Activated naive CD8-positive, alpha-beta T cell (primary cell): Measurements from ENCODE around the gene TMEM62.
"Not testable (repeated sequence)": the region's sequence is repeated elsewhere in the genome, so short reads cannot be mapped to it uniquely, and the experiment has no call there.

Source experiments
- H3K27ac Mint-ChIP-seq: one replicate; pipeline ENCODE4 v1.8.0; 2021; ENCODE audit warnings: mixed read lengths
- H3K27me3 Mint-ChIP-seq: one replicate; pipeline ENCODE4 v1.8.0; 2021; ENCODE audit warnings: mixed read lengths
- H3K36me3 Mint-ChIP-seq: one replicate; pipeline ENCODE4 v1.8.0; 2021; ENCODE audit warnings: mixed read lengths
- H3K4me1 Mint-ChIP-seq: one replicate; pipeline ENCODE4 v1.8.0; 2021; ENCODE audit warnings: low read depth, mixed read lengths
- H3K4me3 Mint-ChIP-seq: one replicate; pipeline ENCODE4 v1.8.0; 2021; ENCODE audit warnings: mild to moderate bottlenecking, mixed read lengths
- H3K9me3 Mint-ChIP-seq: one replicate; pipeline ENCODE4 v1.8.0; 2021; ENCODE audit warnings: low read depth, mixed read lengths

The TMEM62 gene

DNA sequence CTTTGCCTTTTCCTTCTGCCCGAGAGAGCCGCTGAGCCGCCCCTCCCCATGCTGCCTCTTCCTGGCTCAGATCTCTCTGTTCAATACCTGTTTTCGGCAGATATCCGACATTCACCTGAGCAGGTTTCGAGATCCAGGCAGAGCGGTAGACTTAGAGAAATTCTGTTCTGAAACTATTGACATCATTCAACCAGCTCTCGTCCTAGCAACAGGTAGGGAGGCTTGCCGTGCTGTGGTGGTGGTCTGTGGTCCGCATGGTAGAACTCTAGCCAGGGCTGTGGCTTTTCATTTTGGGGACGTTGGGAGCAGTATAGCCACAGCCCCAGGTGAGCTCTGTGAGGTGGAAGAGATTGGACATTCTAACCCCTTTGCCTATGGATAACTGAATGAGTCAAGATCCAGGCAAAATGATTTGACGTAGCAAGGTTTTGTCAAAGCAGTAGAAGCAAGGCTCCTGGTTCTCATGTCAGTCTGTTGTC lies 810 bp downstream of the TMEM62 start:
- H3K27ac Mint-ChIP-seq, result peak overlapping the region; percentile 72
- H3K27me3 Mint-ChIP-seq, result peaks cover 4% of the 10 kb centered on the region
- H3K36me3 Mint-ChIP-seq, result peaks cover 6% of the 10 kb centered on the region
- H3K4me3 Mint-ChIP-seq, result peak overlapping the region; percentile 90
- peaks cover 18% of the 10 kb centered on the region for H3K4me1 Mint-ChIP-seq
- H3K9me3 Mint-ChIP-seq, result no peaks in the 10 kb centered on the region

DNA sequence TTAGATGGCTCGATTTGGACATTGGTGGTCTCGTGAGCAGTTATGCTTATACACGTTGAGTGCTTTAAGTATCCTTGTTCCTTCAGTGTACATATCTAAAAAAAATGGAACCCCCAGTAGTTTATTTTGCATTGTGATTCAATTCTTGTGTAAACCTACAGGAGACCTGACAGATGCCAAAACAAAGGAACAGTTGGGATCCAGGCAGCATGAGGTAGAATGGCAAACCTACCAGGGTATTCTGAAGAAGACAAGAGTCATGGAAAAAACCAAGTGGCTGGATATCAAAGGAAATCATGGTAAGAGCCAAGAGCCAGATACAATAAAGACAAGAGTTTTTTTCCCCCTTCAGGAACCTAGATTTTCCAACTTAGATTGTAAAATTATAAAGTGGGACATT lies 2.0 kb downstream of the TMEM62 start:
- Mint-ChIP-seq H3K27me3 (peaks cover 2% of the 10 kb centered on the region), H3K4me1 (peaks cover 18% of the 10 kb centered on the region), H3K9me3 (no peaks in the 10 kb centered on the region), H3K27ac (no peak overlapping the region), H3K4me3 (peak overlapping the region; percentile 90), H3K36me3 (peaks cover 12% of the 10 kb centered on the region)

DNA sequence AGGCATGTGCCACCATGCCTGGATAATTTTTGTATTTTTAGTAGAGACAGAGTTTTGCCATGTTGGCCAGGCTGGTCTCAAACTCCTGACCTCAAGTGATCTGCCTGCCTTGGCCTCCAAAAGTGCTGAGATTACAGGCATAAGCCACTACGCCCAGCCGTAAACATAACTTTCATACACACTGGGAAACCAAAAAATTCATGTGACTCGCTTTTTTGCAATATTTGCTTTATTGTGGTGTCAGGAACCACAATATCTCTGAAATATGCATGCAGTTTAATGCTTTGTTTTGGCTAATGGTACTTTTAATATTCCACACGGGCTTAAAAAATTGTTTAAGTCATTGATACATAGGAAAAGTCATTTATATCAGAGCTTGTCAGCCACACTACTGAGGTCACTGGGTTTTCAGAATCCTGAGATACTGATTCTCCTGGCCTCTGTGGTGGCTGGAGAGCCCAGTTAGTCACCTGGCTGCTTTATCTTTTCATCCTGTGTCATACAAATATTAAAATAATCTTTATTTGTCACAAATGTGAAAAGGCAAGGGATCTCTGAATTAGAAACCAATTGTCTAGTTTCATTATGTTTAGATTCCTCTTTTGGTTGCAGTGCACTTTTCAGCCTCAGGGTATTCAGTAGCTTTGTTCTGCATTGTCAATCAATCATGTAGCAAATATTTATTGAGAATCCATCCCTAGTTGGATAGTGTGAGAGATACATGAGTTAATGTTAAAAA lies 10.0 kb downstream of the TMEM62 start:
- peaks cover 25% of the 10 kb centered on the region for H3K36me3 Mint-ChIP-seq
- H3K27me3 Mint-ChIP-seq, result no peaks in the 10 kb centered on the region
- no peak overlapping the region for H3K27ac Mint-ChIP-seq
- peaks cover 16% of the 10 kb centered on the region for H3K4me1 Mint-ChIP-seq
- H3K9me3 Mint-ChIP-seq, result no peaks in the 10 kb centered on the region
- H3K4me3 Mint-ChIP-seq, result no peak overlapping the region

DNA sequence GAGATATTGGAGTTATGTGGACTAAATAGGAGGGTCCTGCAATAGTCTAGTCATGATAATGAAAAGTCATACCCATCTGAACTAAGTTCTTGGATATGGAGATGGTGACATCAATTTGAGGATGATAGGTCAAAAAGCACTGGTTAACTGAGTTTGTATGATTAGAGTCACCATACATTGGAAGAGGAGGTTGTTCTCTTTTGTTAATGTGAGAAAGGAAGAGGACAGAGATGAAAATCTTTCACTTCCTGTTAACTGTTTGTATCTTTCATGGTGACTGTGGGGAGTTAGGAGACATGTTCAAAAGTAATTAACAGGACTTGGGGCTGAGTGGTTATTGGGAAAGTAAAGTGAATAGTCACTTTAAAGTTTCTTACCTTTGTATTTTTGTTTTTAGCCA lies 11.1 kb downstream of the TMEM62 start:
- H3K27ac Mint-ChIP-seq, result no peak overlapping the region
- peaks cover 16% of the 10 kb centered on the region for H3K4me1 Mint-ChIP-seq
- H3K4me3 Mint-ChIP-seq, result no peak overlapping the region
- H3K27me3 Mint-ChIP-seq, result no peaks in the 10 kb centered on the region
- H3K36me3 Mint-ChIP-seq, result peaks cover 23% of the 10 kb centered on the region
- H3K9me3 Mint-ChIP-seq, result no peaks in the 10 kb centered on the region

DNA sequence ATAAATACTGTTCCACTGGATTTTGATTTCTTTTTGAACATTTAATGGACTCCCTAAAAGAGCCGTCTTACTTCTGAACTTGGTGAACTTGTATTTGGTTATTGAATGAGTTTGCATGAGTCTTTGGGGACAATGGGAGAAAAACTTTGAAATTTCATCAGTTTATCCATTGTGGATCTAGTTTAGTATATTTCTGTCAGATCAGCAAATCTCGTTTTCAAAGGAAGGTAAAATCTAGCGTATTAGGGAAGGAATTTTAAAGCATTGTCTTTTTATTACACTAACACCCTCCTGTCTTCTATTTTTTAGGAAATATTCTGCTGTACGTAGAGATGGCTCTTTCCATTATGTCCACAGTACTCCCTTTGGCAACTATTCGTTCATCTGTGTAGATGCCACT lies 12.8 kb downstream of the TMEM62 start:
- Mint-ChIP-seq H3K9me3 (no peaks in the 10 kb centered on the region), H3K27me3 (no peaks in the 10 kb centered on the region), H3K4me1 (peaks cover 16% of the 10 kb centered on the region), H3K4me3 (no peak overlapping the region), H3K36me3 (peaks cover 19% of the 10 kb centered on the region), H3K27ac (no peak overlapping the region)

DNA sequence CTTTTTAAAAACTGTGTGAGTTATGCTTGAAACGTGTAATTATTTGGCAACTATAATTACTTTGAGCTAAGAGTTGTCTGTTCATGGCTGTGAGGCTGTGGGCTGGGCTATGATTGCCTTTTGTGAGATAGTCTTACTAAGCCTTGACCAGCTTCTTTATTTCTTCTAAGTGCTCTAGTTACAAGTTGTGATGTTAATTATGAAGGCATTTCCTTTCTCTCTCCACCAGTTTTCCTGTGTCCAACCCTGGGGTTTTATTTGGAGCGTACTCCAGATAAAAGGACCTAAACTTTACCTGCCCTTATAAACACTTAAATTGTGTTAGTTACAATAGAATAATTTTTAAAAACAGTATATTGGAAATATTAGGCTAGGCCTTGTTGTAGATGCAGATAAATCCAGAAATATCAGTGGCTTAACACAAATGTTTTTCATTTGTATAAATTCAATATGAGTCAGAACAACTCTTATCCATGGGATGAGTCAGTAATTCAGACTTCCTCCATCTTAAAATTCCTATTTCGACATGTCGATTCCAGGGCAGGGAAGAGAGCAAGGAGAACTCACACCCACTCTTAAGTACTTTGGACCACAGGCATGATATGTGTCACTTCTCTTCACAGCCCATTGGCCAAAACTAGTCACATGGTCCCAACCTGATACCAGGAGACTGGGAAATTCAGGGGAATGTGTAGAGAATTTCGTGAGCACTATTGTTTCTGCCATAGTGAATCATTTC lies 17.0 kb downstream of the TMEM62 start:
- Mint-ChIP-seq H3K27me3 (no peaks in the 10 kb centered on the region), H3K36me3 (peaks cover 23% of the 10 kb centered on the region), H3K9me3 (no peaks in the 10 kb centered on the region), H3K4me1 (peaks cover 14% of the 10 kb centered on the region), H3K4me3 (no peak overlapping the region), H3K27ac (no peak overlapping the region)

DNA sequence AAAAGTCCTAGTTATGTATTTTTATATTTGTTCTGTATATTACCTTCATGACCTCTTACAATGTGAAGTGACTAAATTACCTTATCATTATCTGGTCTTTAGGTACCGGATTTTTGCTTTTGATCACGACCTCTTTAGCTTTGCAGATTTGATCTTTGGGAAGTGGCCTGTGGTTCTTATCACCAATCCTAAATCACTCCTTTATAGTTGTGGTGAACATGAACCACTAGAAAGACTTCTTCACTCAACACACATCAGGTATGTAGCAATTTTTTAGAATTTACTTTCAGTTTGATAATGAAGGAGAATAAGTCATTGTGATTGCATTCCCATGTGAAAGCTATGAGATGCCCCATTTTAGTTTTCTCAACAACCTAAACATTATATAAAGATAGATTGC lies 18.3 kb downstream of the TMEM62 start:
- Mint-ChIP-seq H3K9me3 (no peaks in the 10 kb centered on the region), H3K27ac (no peak overlapping the region), H3K4me1 (peaks cover 13% of the 10 kb centered on the region), H3K36me3 (peaks cover 19% of the 10 kb centered on the region), H3K4me3 (peak overlapping the region; percentile 63), H3K27me3 (no peaks in the 10 kb centered on the region)

DNA sequence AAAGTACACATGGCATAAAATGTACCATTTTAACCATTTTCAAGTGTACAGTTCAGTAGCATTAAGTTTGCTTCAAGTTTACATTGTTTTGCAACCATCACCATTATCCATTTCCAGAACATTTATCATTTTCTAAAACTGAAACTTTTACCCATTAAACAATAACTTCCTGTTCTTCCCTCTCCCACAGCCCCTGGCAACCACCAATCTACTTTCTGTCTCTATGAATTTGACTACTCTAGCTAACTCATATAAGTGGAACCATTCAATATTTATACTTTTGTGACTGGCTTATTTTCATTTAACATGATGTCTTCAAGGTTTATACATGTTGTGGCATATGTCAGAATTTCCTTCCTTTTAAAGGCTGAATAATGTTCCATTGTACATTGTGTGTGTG lies 19.9 kb downstream of the TMEM62 start:
- H3K27ac Mint-ChIP-seq, result no peak overlapping the region
- no peaks in the 10 kb centered on the region for H3K27me3 Mint-ChIP-seq
- H3K9me3 Mint-ChIP-seq, result no peaks in the 10 kb centered on the region
- no peak overlapping the region for H3K4me3 Mint-ChIP-seq
- H3K4me1 Mint-ChIP-seq, result peaks cover 13% of the 10 kb centered on the region
- peaks cover 21% of the 10 kb centered on the region for H3K36me3 Mint-ChIP-seq

DNA sequence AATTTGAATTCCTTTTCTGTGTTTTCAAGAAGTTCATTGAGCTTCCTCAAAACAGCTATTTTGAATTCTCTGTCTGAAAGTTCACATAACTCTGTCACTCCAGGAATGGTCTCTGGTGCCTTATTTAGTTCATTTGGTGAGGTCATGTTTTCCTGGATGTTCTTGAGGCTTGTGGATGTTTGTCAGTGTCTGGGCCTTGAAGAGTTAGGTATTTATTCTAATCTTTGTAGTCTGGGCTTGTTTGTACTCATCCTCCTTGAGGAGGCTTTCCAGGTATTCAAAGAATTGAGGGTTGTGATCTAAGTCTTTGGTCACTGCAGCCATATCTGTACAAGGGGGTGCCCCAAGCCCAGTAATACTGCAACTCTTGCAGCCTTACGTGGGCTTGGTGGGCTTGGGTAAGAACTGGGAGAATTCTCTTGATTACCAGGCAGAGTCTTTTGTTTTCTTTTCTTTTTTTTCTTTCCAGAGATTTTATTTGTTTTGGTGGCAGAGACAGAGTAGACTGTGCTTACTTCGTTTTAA lies 32.5 kb downstream of the TMEM62 start:
- Mint-ChIP-seq H3K27me3 (no peaks in the 10 kb centered on the region), H3K27ac (no peak overlapping the region), H3K4me3 (no peak overlapping the region), H3K9me3 (no peaks in the 10 kb centered on the region), H3K4me1 (no peaks in the 10 kb centered on the region), H3K36me3 (peaks cover 15% of the 10 kb centered on the region)

DNA sequence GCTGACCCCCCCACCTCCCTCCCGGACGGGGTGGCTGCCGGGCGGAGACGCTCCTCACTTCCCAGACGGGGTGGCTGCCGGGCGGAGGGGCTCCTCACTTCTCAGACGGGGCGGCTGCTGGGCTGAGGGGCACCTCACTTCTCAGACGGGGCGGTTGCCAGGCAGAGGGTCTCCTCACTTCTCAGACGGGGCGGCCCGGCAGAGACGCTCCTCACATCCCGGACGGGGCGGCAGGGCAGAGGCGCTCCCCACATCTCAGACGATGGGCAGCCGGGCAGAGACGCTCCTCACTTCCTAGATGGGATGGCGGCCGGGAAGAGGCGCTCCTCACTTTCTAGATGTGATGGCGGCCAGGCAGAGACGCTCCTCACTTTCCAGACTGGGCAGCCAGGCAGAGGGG lies 33.9 kb downstream of the TMEM62 start:
- not testable (repeated sequence) for H3K4me3 Mint-ChIP-seq, H3K9me3 Mint-ChIP-seq, H3K4me1 Mint-ChIP-seq, H3K27ac Mint-ChIP-seq, H3K27me3 Mint-ChIP-seq
- H3K36me3 Mint-ChIP-seq, result peaks cover 15% of the 10 kb centered on the region

DNA sequence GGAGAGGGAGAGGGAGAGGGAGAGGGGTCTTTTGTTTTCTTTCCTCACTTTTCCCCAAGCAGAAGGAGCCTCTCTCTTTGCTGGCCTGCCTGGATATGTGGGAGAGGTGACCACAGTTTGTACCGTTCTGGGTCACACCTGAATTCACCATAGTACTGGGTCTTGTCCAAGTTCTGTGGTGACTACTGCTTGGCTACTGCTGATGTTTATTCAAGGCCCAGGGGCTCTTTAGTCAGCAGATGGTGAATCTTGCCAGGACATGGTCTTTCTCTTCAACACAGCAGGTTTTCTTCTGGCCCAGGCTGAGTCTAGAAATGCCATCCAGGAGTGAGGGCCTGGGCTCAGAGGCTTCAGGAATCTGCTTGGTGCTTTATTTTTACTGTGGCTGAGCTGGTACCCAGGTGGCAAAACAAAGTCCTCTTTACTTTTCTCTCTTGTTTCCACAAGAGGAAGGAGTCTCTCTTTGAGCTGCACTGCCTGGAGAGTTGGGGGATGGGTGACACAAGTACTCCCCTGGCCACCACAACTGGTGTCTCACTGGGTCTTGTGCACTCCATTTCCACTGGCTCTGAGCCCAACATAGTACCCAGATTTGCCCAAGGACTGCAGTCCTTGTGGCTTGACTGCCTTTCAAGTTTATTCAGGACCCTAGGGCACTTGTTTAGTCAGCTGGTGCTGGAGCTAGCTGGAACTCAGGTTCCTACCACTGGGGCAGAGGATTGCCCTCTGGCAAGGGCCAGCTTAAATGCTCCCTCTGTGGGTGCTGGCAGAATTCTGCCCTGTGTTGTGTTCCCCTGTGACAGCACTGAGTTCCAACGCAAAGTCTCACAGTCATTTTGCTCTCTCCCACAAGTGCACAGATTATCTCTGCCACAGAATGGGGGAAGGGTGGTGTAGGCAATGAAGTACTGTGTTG lies 35.1 kb downstream of the TMEM62 start:
- Mint-ChIP-seq H3K27me3 (no peaks in the 10 kb centered on the region), H3K9me3 (no peaks in the 10 kb centered on the region), H3K4me1 (no peaks in the 10 kb centered on the region), H3K27ac (no peak overlapping the region), H3K4me3 (no peak overlapping the region), H3K36me3 (peaks cover 20% of the 10 kb centered on the region)

DNA sequence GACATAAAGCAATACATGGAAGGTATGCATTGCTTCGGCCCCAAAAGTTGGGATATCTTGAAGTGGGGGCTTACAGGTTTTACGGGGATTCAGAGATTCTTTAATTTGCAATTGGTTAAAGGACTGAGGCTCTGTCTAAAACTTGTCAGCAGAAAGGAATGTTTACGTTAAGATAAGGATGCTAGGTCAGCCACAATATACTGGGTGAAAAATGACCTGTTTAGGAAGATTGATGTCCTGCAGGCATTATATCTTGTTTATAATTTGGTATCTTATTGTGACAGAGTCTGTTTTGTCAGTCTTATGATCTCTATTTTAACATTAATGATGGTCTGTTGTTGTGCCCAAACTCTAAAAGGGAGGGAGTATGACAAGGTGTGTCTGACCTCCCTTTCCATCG lies 36.5 kb downstream of the TMEM62 start:
- Mint-ChIP-seq H3K36me3 (peaks cover 18% of the 10 kb centered on the region), H3K27me3 (no peaks in the 10 kb centered on the region), H3K27ac (no peak overlapping the region), H3K4me1 (no peaks in the 10 kb centered on the region), H3K4me3 (no peak overlapping the region), H3K9me3 (no peaks in the 10 kb centered on the region)

DNA sequence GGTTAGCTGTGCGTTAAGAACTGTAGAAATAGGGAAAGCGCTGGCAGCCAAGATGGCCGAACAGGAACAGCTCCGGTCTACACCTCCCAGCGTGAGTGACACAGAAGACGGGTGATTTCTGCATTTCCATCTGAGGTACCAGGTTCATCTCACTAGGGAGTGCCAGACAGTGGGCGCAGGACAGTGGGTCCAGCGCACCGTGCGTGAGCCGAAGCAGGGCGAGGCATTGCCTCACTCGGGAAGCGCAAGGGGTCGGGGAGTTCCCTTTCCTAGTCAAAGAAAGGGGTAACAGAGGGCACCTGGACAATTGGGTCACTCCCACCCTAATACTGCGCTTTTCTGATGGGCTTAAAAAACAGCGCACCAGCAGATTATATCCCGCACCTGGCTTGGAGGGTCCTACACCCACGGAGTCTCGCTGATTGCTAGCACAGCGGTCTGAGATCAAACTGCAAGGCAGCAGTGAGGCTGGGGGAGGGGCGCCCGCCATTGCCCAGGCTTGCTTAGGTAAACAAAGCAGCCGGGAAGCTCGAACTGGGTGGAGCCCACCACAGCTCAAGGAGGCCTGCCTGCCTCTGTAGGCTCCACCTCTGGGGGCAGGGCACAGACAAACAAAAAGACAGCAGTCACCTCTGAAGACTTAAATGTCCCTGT lies 42.4 kb downstream of the TMEM62 start:
- not testable (repeated sequence) for H3K4me3 Mint-ChIP-seq, H3K9me3 Mint-ChIP-seq, H3K27ac Mint-ChIP-seq, H3K27me3 Mint-ChIP-seq, H3K4me1 Mint-ChIP-seq
- H3K36me3 Mint-ChIP-seq, result peaks cover 12% of the 10 kb centered on the region

DNA sequence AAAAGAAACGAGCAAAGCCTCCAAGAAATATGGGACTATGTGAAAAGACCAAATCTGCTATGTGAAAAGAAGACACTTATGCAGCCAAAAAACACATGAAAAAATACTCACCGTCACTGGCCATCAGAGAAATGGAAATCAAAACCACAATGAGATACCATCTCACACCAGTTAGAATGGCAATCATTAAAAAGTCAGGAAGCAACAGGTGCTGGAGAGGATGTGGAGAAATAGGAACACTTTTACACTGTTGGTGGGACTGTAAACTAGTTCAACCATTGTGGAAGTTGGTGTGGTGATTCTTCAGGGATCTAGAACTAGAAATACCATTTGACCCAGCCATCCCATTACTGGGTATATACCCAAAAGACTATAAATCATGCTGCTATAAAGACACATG lies 43.8 kb downstream of the TMEM62 start:
- not testable (repeated sequence) for H3K9me3 Mint-ChIP-seq, H3K27ac Mint-ChIP-seq, H3K4me1 Mint-ChIP-seq, H3K4me3 Mint-ChIP-seq, H3K27me3 Mint-ChIP-seq
- peaks cover 12% of the 10 kb centered on the region for H3K36me3 Mint-ChIP-seq
